Upper lobe of right lung (tissue), 1 donor: ENCODE data around the gene TLE4. TPM values are rescaled to one million over a fixed set of nuclear protein-coding genes. Genes with fewer than 3 reads are reported as not detected.
A peak's percentile ranks its signal among the peaks of the same experiment; 100 is the strongest.

Source experiments
- ATAC-seq: fragments of 200-7000 bp; cut with Tn5 transposase; one replicate; pipeline ENCODE4 v1.9.1; 2020; ENCODE audit warnings: mild to moderate bottlenecking, moderate library complexity
- DNase-seq: peaks from one replicate; pipeline ENCODE4 v3.0.0-alpha.2; 2020
- H3K27ac ChIP-seq: fragments of 200-600 bp; one replicate; pipeline ENCODE4 v1.8.0; 2022
- H3K27me3 ChIP-seq: fragments of 200-600 bp; one replicate; pipeline ENCODE4 v1.8.0; 2022; ENCODE audit warnings: mild to moderate bottlenecking
- H3K36me3 ChIP-seq: fragments of 200-600 bp; one replicate; pipeline ENCODE4 v1.8.0; 2022
- H3K4me1 ChIP-seq: fragments of 200-600 bp; one replicate; pipeline ENCODE4 v1.8.0; 2022
- H3K4me3 ChIP-seq: fragments of 200-600 bp; one replicate; pipeline ENCODE4 v1.8.0; 2022; ENCODE audit warnings: mild to moderate bottlenecking
- H3K9me3 ChIP-seq: fragments of 200-600 bp; one replicate; pipeline ENCODE4 v1.8.0; 2022
- CTCF ChIP-seq: fragments of 200-600 bp; IDR thresholded peaks from one replicate; pipeline ENCODE4 v1.8.0; 2022; ENCODE audit warnings: antibody characterized with exemption
- intact Hi-C: fragments of 100-400 bp; cut with DNase I; formaldehyde crosslinking; loops from one replicate; pipeline ENCODE4 v1.11.0; 2022
- total RNA-seq: library from RNA; stranded (reverse); fragmentation: NEBNext Ultra II Directional; extraction: Animal tissue kit (Norgen Biotek cat#: 25700); gene quantifications from one replicate; pipeline ENCODE4 v1.2.1, GENCODE V29; 2021
- donor health status: DM: no; HTN: yes; CAD: no; lungs with severe emphysema.

TLE4 gene
- total RNA-seq, 1 donor from 2014 or later, result 37.1 TPM

GRCh38 chr9:79573412-79573923 is 1.7 kb downstream of the TLE4 start:
- DNase-seq (no peak), ATAC-seq (no peak)
- H3K4me1 ChIP-seq, result peaks cover 30% of the 10 kb centered on the region
- H3K4me3 ChIP-seq, result peak overlapping the region; percentile 92
- no peak for TF ChIP-seq CTCF
- no peaks in the 10 kb centered on the region for H3K9me3 ChIP-seq
- no peaks in the 10 kb centered on the region for H3K36me3 ChIP-seq
- H3K27ac ChIP-seq, result peak overlapping the region; percentile 97
- intact Hi-C loops, result no loop called here
- H3K27me3 ChIP-seq, result no peaks in the 10 kb centered on the region

- peak overlapping the region; percentile 92 for H3K4me3 ChIP-seq
- intact Hi-C loops, result no loop called here
- no peaks in the 10 kb centered on the region for H3K36me3 ChIP-seq
- H3K27me3 ChIP-seq, result no peaks in the 10 kb centered on the region
- no peak overlapping the region for H3K27ac ChIP-seq
- peaks cover 30% of the 10 kb centered on the region for H3K4me1 ChIP-seq
- ATAC-seq (no peak), DNase-seq (no peak)
- H3K9me3 ChIP-seq, result no peaks in the 10 kb centered on the region
- no peak for TF ChIP-seq CTCF
These were observed 2.4 kb downstream of the TLE4 start for GRCh38 chr9:79574136-79574535.

DNA sequence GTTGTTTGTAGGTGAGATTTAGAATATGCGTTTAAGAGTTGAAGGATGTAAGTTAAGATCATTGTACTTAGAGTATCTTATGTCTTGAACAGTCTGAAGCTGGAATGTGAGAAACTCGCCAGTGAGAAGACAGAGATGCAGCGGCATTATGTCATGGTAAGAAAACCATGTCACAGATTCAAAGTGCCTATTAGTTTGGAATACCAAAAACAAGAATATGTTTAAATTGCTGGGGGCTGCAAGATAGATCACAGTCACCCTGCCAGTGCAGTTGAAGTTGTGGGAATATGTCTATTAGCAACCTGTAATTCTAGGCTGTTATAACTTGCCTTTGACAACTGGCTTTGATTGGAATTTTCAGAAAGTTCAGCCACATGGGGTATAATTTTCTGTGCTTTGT is 3.0 kb downstream of the TLE4 start:
- H3K27me3 ChIP-seq, result no peaks in the 10 kb centered on the region
- no peak for DNase-seq
- H3K36me3 ChIP-seq, result no peaks in the 10 kb centered on the region
- no peaks in the 10 kb centered on the region for H3K9me3 ChIP-seq
- no peak for ATAC-seq
- H3K4me3 ChIP-seq, result peak overlapping the region; percentile 92
- intact Hi-C loops, result no loop called here
- H3K27ac ChIP-seq, result no peak overlapping the region
- peaks cover 30% of the 10 kb centered on the region for H3K4me1 ChIP-seq
- no peak for TF ChIP-seq CTCF

- Histone ChIP-seq H3K27ac (no peak overlapping the region), H3K36me3 (no peaks in the 10 kb centered on the region), H3K4me1 (peaks cover 26% of the 10 kb centered on the region), H3K4me3 (no peak overlapping the region), H3K27me3 (no peaks in the 10 kb centered on the region), H3K9me3 (no peaks in the 10 kb centered on the region)
- TF ChIP-seq CTCF, result no peak
- ATAC-seq (no peak), DNase-seq (no peak)
- intact Hi-C loops, result no loop called here
These were observed 3.8 kb downstream of the TLE4 start for GRCh38 chr9:79575547-79575946.

DNA sequence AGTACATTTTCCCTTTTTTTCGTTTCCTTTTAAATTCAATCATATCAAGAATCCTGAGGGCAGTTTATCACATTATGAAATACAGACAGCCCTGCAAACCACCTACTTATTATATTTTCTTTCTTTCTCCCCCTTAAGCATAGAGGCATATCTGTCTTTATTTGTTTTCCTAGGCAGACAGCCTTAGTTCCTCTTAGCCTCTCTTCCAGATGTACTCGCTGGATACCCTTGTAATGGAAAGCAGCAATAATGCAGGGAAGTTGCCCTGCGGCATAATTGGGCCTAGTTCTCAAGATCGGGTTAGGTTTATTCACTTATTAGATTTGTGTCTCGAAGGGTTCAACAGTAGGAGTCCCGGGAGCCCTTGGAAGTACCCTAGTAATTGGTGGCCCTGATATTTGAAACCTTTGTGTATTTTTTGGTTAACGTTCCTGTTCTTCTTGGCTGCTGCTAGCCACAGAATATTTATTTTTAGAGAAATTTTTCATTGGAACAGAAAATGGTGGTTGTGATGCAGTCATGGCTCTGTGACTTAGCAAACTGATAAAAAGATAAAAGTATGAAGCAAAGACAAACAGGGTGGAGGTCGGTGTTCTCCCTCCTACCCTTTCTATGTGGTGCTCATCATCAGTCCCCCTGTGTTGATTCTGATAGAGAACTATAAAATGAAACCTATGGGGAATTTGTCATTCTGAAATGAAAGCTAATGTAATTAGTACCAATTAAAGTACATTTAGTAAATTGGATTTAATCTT is 6.4 kb downstream of the TLE4 start:
- ATAC-seq (no peak), DNase-seq (no peak)
- Histone ChIP-seq H3K27me3 (no peaks in the 10 kb centered on the region), H3K9me3 (no peaks in the 10 kb centered on the region), H3K4me1 (peaks cover 36% of the 10 kb centered on the region), H3K36me3 (no peaks in the 10 kb centered on the region), H3K27ac (no peak overlapping the region), H3K4me3 (no peak overlapping the region)
- TF ChIP-seq CTCF, result no peak
- intact Hi-C loops, result no loop called here
